Measurements from ENCODE around the gene CASK.

CASK gene

DNA sequence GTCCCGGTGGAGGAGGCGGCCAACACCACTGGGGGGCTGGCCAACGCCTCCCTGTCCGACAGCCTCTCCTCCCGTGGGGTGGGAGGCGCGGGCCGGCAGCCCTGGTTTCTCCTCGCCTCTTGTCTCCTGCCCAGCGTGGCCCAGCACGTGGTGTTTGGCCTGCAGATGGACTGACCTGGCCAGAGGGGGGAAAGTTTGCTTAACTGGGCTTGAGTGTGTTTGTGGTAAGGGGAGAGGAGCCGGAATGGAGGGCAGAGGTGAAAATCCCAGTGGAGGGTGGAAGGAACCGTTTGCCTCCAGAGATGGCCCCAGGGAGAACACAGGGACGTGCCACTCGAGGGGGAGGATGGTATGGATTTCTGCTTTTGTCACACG is 448.6 kb downstream of the CASK start:
- WGBS: 93% methylated on average over 9 of the region's 16 CpGs
- Histone ChIP-seq H3K27me3 (ENCODE audit: control insufficient read depth in 1 of 2, insufficient read depth in 1 of 2, low read length in 2 of 2) (peaks cover 0 to 2% of the 10 kb centered on the region in 2 experiments), H3K4ac (ENCODE audit: low read depth in 1 of 2, low read length in 2 of 2) (no peak overlapping the region), H4K91ac (ENCODE audit: low read length) (no peak overlapping the region), H2AFZ (ENCODE audit: low read depth, low read length) (no peak overlapping the region), H2BK120ac (ENCODE audit: low read depth, low read length) (peak overlapping the region; percentile 34), H2AK5ac (ENCODE audit: low read length, severe bottlenecking) (peak overlapping the region; percentile 42), H3K4me3 (ENCODE audit: insufficient read depth in 1 of 2, low read depth in 1 of 2, low read length in 2 of 2) (no peak overlapping the region), H3K9ac (ENCODE audit: low read length) (peak overlapping the region; percentile 29), H3K18ac (ENCODE audit: low read depth in 1 of 2, low read length in 2 of 2) (peak overlapping the region in 1 of 2 experiments; percentile 33), H3K27ac (ENCODE audit: low read length, poor library complexity, severe bottlenecking) (no peak overlapping the region), H3K23ac (ENCODE audit: low read length in 2 of 2) (no peak overlapping the region), H3K4me2 (ENCODE audit: low read length, poor library complexity, severe bottlenecking) (no peak overlapping the region), H3K14ac (ENCODE audit: low read length in 2 of 2) (no peak overlapping the region), H3K36me3 (ENCODE audit: control insufficient read depth in 1 of 2, insufficient read depth in 2 of 2, low read depth in 1 of 2, low read length in 2 of 2) (no peaks in the 10 kb centered on the region), H3K9me3 (ENCODE audit: control insufficient read depth, low read length) (no peaks in the 10 kb centered on the region), H4K8ac (ENCODE audit: low read length) (no peak overlapping the region), H2BK15ac (ENCODE audit: low read depth, poor library complexity, severe bottlenecking) (no peak overlapping the region), H3K79me1 (replicated peaks; ENCODE audit: low read length, poor library complexity, severe bottlenecking) (no peaks in the 10 kb centered on the region), H3K4me1 (ENCODE audit: control insufficient read depth, insufficient read depth, low read depth, low read length) (peaks cover 22% of the 10 kb centered on the region), H2BK12ac (ENCODE audit: low read length in 2 of 2) (no peak overlapping the region), H2BK5ac (ENCODE audit: low read depth, low read length, poor library complexity, severe bottlenecking) (no peak overlapping the region)
- no peak for DNase-seq

DNA sequence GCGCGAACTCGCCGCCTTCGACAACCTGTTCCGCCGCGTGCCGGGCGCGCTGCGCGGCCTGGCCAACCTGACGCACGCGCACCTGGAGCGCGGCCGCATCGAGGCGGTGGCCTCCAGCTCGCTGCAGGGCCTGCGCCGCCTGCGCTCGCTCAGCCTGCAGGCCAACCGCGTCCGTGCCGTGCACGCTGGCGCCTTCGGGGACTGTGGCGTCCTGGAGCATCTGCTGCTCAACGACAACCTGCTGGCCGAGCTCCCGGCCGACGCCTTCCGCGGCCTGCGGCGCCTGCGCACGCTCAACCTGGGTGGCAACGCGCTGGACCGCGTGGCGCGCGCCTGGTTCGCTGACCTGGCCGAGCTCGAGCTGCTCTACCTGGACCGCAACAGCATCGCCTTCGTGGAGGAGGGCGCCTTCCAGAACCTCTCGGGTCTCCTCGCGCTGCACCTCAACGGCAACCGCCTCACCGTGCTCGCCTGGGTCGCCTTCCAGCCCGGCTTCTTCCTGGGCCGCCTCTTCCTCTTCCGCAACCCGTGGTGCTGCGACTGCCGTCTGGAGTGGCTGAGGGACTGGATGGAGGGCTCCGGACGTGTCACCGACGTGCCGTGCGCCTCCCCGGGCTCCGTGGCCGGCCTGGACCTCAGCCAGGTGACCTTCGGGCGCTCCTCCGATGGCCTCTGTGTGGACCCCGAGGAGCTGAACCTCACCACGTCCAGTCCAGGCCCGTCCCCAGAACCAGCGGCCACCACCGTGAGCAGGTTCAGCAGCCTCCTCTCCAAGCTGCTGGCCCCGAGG is 449.2 kb downstream of the CASK start:
- Histone ChIP-seq H3K4me3 (ENCODE audit: insufficient read depth in 1 of 2, low read depth in 1 of 2, low read length in 2 of 2) (no peak overlapping the region), H3K23ac (ENCODE audit: low read length in 2 of 2) (no peak overlapping the region), H3K36me3 (ENCODE audit: control insufficient read depth in 1 of 2, insufficient read depth in 2 of 2, low read depth in 1 of 2, low read length in 2 of 2) (no peaks in the 10 kb centered on the region), H4K8ac (ENCODE audit: low read length) (no peak overlapping the region), H2BK15ac (ENCODE audit: low read depth, poor library complexity, severe bottlenecking) (no peak overlapping the region), H3K27ac (ENCODE audit: low read length, poor library complexity, severe bottlenecking) (no peak overlapping the region), H4K91ac (ENCODE audit: low read length) (peak overlapping the region; percentile 68), H3K14ac (ENCODE audit: low read length in 2 of 2) (no peak overlapping the region), H3K4me1 (ENCODE audit: control insufficient read depth, insufficient read depth, low read depth, low read length) (peaks cover 22% of the 10 kb centered on the region), H2AK5ac (ENCODE audit: low read length, severe bottlenecking) (peak overlapping the region; percentile 59), H3K79me1 (replicated peaks; ENCODE audit: low read length, poor library complexity, severe bottlenecking) (no peaks in the 10 kb centered on the region), H3K4me2 (ENCODE audit: low read length, poor library complexity, severe bottlenecking) (no peak overlapping the region), H3K9ac (ENCODE audit: low read length) (no peak overlapping the region), H3K27me3 (ENCODE audit: control insufficient read depth in 1 of 2, insufficient read depth in 1 of 2, low read length in 2 of 2) (peaks cover 0 to 2% of the 10 kb centered on the region in 2 experiments), H2AFZ (ENCODE audit: low read depth, low read length) (no peak overlapping the region), H3K18ac (ENCODE audit: low read depth in 1 of 2, low read length in 2 of 2) (no peak overlapping the region), H3K4ac (ENCODE audit: low read depth in 1 of 2, low read length in 2 of 2) (no peak overlapping the region), H2BK12ac (ENCODE audit: low read length in 2 of 2) (no peak overlapping the region), H2BK120ac (ENCODE audit: low read depth, low read length) (no peak overlapping the region), H3K9me3 (ENCODE audit: control insufficient read depth, low read length) (no peaks in the 10 kb centered on the region), H2BK5ac (ENCODE audit: low read depth, low read length, poor library complexity, severe bottlenecking) (no peak overlapping the region)
- DNase-seq: no peak
- 99% methylated on average over 55 of the region's 91 CpGs for WGBS

DNA sequence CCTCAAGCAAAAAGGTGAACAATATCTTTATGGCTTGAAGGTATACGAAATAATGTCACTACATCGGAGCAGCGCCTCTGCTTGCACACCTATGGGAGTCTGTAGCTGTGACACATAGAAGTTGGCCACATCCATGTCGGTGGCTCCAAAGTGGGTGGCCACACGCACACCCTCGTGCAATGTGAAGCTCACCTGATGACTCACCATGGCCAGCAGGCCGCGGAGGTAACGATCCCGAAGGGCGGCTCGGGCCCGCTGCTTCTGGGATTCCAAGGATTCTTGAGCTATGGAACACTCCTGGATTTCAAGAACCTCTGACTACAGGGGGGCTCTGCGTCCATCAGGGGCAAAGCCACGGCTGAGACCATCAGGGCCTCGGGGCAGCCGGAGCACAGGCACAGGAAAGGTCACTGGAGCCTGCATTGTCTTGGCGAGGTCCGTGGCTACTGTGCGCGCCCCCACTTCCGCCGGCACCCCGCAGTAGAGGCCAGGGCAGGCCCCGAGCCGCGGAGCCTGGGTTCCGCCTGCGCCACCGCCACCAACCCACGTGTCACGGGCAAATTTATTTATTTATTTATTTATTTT is 451.0 kb downstream of the CASK start:
- WGBS: 89% methylated on average over 21 of the region's 32 CpGs
- Histone ChIP-seq H3K9ac (ENCODE audit: low read length) (no peak overlapping the region), H3K14ac (ENCODE audit: low read length in 2 of 2) (no peak overlapping the region), H3K18ac (ENCODE audit: low read depth in 1 of 2, low read length in 2 of 2) (no peak overlapping the region), H3K4me3 (ENCODE audit: insufficient read depth in 1 of 2, low read depth in 1 of 2, low read length in 2 of 2) (no peak overlapping the region), H2BK120ac (ENCODE audit: low read depth, low read length) (no peak overlapping the region), H2AFZ (ENCODE audit: low read depth, low read length) (no peak overlapping the region), H3K4ac (ENCODE audit: low read depth in 1 of 2, low read length in 2 of 2) (no peak overlapping the region), H2BK12ac (ENCODE audit: low read length in 2 of 2) (no peak overlapping the region), H3K4me1 (ENCODE audit: control insufficient read depth, insufficient read depth, low read depth, low read length) (peaks cover 22% of the 10 kb centered on the region), H4K91ac (ENCODE audit: low read length) (no peak overlapping the region), H3K4me2 (ENCODE audit: low read length, poor library complexity, severe bottlenecking) (no peak overlapping the region), H2AK5ac (ENCODE audit: low read length, severe bottlenecking) (no peak overlapping the region), H3K27ac (ENCODE audit: low read length, poor library complexity, severe bottlenecking) (peak overlapping the region; percentile 50), H3K9me3 (ENCODE audit: control insufficient read depth, low read length) (no peaks in the 10 kb centered on the region), H2BK15ac (ENCODE audit: low read depth, poor library complexity, severe bottlenecking) (no peak overlapping the region), H4K8ac (ENCODE audit: low read length) (no peak overlapping the region), H3K23ac (ENCODE audit: low read length in 2 of 2) (no peak overlapping the region), H3K27me3 (ENCODE audit: control insufficient read depth in 1 of 2, insufficient read depth in 1 of 2, low read length in 2 of 2) (peaks cover 0 to 2% of the 10 kb centered on the region in 2 experiments), H3K79me1 (replicated peaks; ENCODE audit: low read length, poor library complexity, severe bottlenecking) (no peaks in the 10 kb centered on the region), H3K36me3 (ENCODE audit: control insufficient read depth in 1 of 2, insufficient read depth in 2 of 2, low read depth in 1 of 2, low read length in 2 of 2) (no peaks in the 10 kb centered on the region), H2BK5ac (ENCODE audit: low read depth, low read length, poor library complexity, severe bottlenecking) (no peak overlapping the region)
- DNase-seq: no peak

DNA sequence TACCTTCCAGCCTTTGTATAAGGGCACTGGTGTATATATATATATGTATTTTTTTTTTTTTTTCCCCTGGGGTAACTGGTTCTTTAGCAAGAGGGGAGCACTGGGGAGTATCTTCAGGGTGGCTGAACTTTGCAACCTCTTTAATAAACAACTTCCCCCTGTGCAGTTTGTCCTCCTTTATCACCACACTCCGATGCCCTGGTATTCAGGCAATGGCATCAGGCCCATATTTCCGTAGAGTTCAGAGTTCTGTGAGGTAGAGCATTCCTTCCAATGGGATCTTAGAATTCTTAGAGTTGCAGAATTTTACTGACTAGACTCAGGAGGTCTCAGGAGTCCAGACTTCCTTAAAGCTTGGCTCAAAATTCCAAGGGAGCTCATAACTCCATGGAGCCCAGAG is 451.6 kb downstream of the CASK start:
- Histone ChIP-seq H2BK5ac (ENCODE audit: low read depth, low read length, poor library complexity, severe bottlenecking) (no peak overlapping the region), H3K79me1 (replicated peaks; ENCODE audit: low read length, poor library complexity, severe bottlenecking) (no peaks in the 10 kb centered on the region), H2AK5ac (ENCODE audit: low read length, severe bottlenecking) (no peak overlapping the region), H3K18ac (ENCODE audit: low read depth in 1 of 2, low read length in 2 of 2) (no peak overlapping the region), H3K4me1 (ENCODE audit: control insufficient read depth, insufficient read depth, low read depth, low read length) (peaks cover 22% of the 10 kb centered on the region), H3K27ac (ENCODE audit: low read length, poor library complexity, severe bottlenecking) (peak overlapping the region; percentile 50), H2AFZ (ENCODE audit: low read depth, low read length) (no peak overlapping the region), H3K14ac (ENCODE audit: low read length in 2 of 2) (no peak overlapping the region), H2BK15ac (ENCODE audit: low read depth, poor library complexity, severe bottlenecking) (no peak overlapping the region), H3K4ac (ENCODE audit: low read depth in 1 of 2, low read length in 2 of 2) (no peak overlapping the region), H3K4me2 (ENCODE audit: low read length, poor library complexity, severe bottlenecking) (no peak overlapping the region), H3K27me3 (ENCODE audit: control insufficient read depth in 1 of 2, insufficient read depth in 1 of 2, low read length in 2 of 2) (peaks cover 0 to 2% of the 10 kb centered on the region in 2 experiments), H4K91ac (ENCODE audit: low read length) (no peak overlapping the region), H3K36me3 (ENCODE audit: control insufficient read depth in 1 of 2, insufficient read depth in 2 of 2, low read depth in 1 of 2, low read length in 2 of 2) (no peaks in the 10 kb centered on the region), H2BK120ac (ENCODE audit: low read depth, low read length) (no peak overlapping the region), H2BK12ac (ENCODE audit: low read length in 2 of 2) (no peak overlapping the region), H4K8ac (ENCODE audit: low read length) (no peak overlapping the region), H3K23ac (ENCODE audit: low read length in 2 of 2) (no peak overlapping the region), H3K9me3 (ENCODE audit: control insufficient read depth, low read length) (no peaks in the 10 kb centered on the region), H3K9ac (ENCODE audit: low read length) (no peak overlapping the region), H3K4me3 (ENCODE audit: insufficient read depth in 1 of 2, low read depth in 1 of 2, low read length in 2 of 2) (no peak overlapping the region)
- DNase-seq: no peak
- no CpG with 5 or more reads among the region's 2 CpGs for WGBS

Measured in mesenchymal stem cell (in vitro differentiated cells and primary cell).